Measurements from ENCODE around the gene UPK1B.
"Not testable (repeated sequence)": the region's sequence is repeated elsewhere in the genome, so short reads cannot be mapped to it uniquely, and the experiment has no call there.

The UPK1B gene

GRCh38 chr3:119227070-119227850 is 53.9 kb downstream of the UPK1B start:
- no peak for DNase-seq

GRCh38 chr3:119228373-119229145 is 55.2 kb downstream of the UPK1B start:
- DNase-seq = no peak

- no peak for DNase-seq
Observed at GRCh38 chr3:119229190-119229589, 55.8 kb downstream of the UPK1B start.

- DNase-seq = no peak
Observed at GRCh38 chr3:119230071-119230470, 56.7 kb downstream of the UPK1B start.

GRCh38 chr3:119230745-119231144 is 57.3 kb downstream of the UPK1B start:
- DNase-seq = no peak

- no peak for DNase-seq
Observed at GRCh38 chr3:119234610-119235009, 61.2 kb downstream of the UPK1B start.

- no peak for DNase-seq
Observed at GRCh38 chr3:119235151-119235550, 61.8 kb downstream of the UPK1B start.

- peak; percentile 41 for DNase-seq
Observed at GRCh38 chr3:119236756-119237155, 63.4 kb downstream of the UPK1B start.

- no peak for DNase-seq
Observed at GRCh38 chr3:119237299-119237698, 63.9 kb downstream of the UPK1B start.

- DNase-seq = no peak
Observed at GRCh38 chr3:119238363-119238762, 65.0 kb downstream of the UPK1B start.

- no peak for DNase-seq
Observed at GRCh38 chr3:119239206-119239820, 65.9 kb downstream of the UPK1B start.

GRCh38 chr3:119240101-119240590 is 66.7 kb downstream of the UPK1B start:
- DNase-seq = peak; percentile 43

- peak; percentile 83 for DNase-seq
Observed at GRCh38 chr3:119240591-119241434, 67.4 kb downstream of the UPK1B start, which contains the start of gene B4GALT4. Gene B4GALT4, minus strand, starts transcription at chr3:119240878. Its CDS starts 10,779 bp downstream, at chr3:119230099.

- DNase-seq = not testable (repeated sequence)
Observed at GRCh38 chr3:119242387-119243057, 69.1 kb downstream of the UPK1B start.

GRCh38 chr3:119243058-119243529 is 69.7 kb downstream of the UPK1B start:
- not testable (repeated sequence) for DNase-seq

- DNase-seq = no peak
Observed at GRCh38 chr3:119243712-119244111, 70.3 kb downstream of the UPK1B start.

GRCh38 chr3:119245778-119246177 is 72.4 kb downstream of the UPK1B start:
- no peak for DNase-seq
